Activated naive CD4-positive, alpha-beta T cell treated with anti-CD3 and anti-CD28 coated beads, Interleukin-2, amount 10 ng/mL, durations not matched to agents 7 days and 5 days (primary cell): ENCODE measurements around the gene ZBTB12.
A peak's percentile ranks its signal among the peaks of the same experiment; 100 is the strongest.

Source experiments
- CTCF ChIA-PET: fragments of 350-600 bp; sonication (Branson Sonifier 250); formaldehyde crosslinking; loops from one replicate; lab custom pipeline; 2021; ENCODE audit warnings: antibody characterized with exemption; lab: Charles Lee
- DNase-seq: peaks from one replicate; pipeline ENCODE4 v3.0.0-alpha.2; 2020
- H3K27ac Mint-ChIP-seq: one replicate; pipeline ENCODE4 v1.8.0; 2021; ENCODE audit warnings: mild to moderate bottlenecking, moderate library complexity, mixed read lengths
- H3K27me3 Mint-ChIP-seq: one replicate; pipeline ENCODE4 v1.8.0; 2021; ENCODE audit warnings: mild to moderate bottlenecking, mixed read lengths
- H3K36me3 Mint-ChIP-seq: one replicate; pipeline ENCODE4 v1.8.0; 2021; ENCODE audit warnings: mixed read lengths
- H3K4me1 Mint-ChIP-seq: one replicate; pipeline ENCODE4 v1.8.0; 2021; ENCODE audit warnings: mixed read lengths
- H3K4me3 Mint-ChIP-seq: one replicate; pipeline ENCODE4 v1.8.0; 2021; ENCODE audit warnings: mild to moderate bottlenecking, moderate library complexity, mixed read lengths
- H3K9me3 Mint-ChIP-seq: one replicate; pipeline ENCODE4 v1.8.0; 2021; ENCODE audit warnings: mixed read lengths

Gene ZBTB12, protein sequence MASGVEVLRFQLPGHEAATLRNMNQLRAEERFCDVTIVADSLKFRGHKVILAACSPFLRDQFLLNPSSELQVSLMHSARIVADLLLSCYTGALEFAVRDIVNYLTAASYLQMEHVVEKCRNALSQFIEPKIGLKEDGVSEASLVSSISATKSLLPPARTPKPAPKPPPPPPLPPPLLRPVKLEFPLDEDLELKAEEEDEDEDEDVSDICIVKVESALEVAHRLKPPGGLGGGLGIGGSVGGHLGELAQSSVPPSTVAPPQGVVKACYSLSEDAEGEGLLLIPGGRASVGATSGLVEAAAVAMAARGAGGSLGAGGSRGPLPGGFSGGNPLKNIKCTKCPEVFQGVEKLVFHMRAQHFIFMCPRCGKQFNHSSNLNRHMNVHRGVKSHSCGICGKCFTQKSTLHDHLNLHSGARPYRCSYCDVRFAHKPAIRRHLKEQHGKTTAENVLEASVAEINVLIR

DNA sequence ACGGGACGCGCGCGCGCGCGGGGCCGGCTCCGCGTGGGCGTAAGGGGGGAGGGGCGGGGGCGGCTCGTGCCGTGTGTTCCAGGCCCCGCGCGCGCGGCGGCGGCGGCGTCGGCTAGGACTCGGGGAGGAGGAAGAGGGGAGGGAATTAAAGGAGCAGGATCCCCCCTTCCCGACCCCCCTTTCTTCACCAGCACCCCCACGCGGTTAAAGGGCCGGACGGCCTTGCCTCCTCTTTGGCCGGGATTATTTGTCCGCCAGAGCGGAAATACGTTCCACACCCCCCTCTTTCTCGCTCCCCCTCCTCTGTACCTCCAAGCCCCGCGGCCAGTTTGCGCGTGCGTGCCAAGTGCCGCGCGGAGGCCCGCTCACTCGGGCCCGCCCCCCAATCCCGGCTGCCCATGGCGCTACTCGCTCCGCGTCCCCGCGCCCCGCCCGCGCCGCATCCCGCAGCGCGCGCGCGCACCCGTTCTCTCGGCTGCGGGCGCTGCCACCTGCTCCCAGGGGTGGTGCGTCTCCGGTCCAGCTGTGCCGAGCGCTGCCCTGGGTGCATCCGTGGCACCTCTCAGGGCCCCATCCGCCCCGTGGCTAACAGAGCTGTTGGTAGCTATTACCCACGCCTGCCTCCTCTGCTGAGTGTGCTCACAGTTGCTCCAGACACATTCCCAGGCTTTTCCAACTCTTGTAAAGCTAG lies at the start of gene ZBTB12:
ZBTB12 (minus strand) TSS at position 134 of the 691 bp plus-strand sequence. CDS start 781 bp downstream, outside the sequence.
- Mint-ChIP-seq H3K4me3 (peak within 1 kb of the TSS; percentile 86), H3K4me1 (peaks cover 35% of the 10 kb centered on the region), H3K27me3 (peaks cover 38% of the 10 kb centered on the region), H3K36me3 (peaks cover 14% of the 10 kb centered on the region), H3K27ac (peak within 1 kb of the TSS; percentile 82), H3K9me3 (no peaks in the 10 kb centered on the region)
- CTCF ChIA-PET = interaction anchor here (0.6 kb wide), 1 partner anchor 10 kb away, joined by 3 read pairs; no protein-coding TSS in a partner anchor
- peak; percentile 89 for DNase-seq

DNA sequence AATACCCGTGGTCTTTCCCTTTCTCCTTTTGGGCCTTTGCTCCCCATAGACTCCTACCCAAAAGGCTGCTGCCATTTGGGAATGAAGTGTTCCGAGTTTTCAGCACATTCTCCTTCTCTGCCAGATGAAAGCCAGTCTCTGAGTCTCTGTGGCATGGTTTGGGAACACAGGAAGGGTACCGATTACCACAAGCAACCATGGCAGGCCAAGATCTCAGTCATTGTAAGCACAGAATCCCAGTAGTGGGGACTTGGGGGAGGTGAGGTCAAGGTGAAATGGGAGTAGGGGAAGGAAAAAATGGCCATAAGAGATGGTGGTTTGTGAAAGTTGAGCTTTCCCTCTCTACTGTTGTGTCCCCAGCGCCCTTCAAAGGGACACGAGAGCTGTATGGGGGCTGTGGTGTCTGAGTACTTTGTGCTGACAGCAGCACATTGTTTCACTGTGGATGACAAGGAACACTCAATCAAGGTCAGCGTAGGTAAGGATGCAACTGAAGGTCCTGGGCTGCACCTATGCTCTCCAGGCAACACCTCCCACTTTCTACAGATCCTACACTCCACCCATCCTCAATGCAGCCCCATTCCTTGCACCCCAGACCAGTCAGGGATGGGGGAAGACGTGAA lies 48.2 kb upstream of the ZBTB12 start:
- no peaks in the 10 kb centered on the region for H3K9me3 Mint-ChIP-seq
- H3K36me3 Mint-ChIP-seq = peaks cover 27% of the 10 kb centered on the region
- no peak overlapping the region for H3K27ac Mint-ChIP-seq
- peaks cover 19% of the 10 kb centered on the region for H3K27me3 Mint-ChIP-seq
- peaks cover 6% of the 10 kb centered on the region for H3K4me1 Mint-ChIP-seq
- no peak for DNase-seq
- CTCF ChIA-PET = interaction anchor here (0.8 kb wide), 1 partner anchor 26 kb away, joined by 3 read pairs; no protein-coding TSS in a partner anchor
- H3K4me3 Mint-ChIP-seq = no peak overlapping the region

GRCh38 chr6:31948753-31949413 lies 47.0 kb upstream of the ZBTB12 start:
- Mint-ChIP-seq H3K27ac (no peak overlapping the region), H3K4me1 (peaks cover 6% of the 10 kb centered on the region), H3K9me3 (no peaks in the 10 kb centered on the region), H3K27me3 (peaks cover 30% of the 10 kb centered on the region), H3K4me3 (no peak overlapping the region), H3K36me3 (peaks cover 17% of the 10 kb centered on the region)
- CTCF ChIA-PET = interaction anchor here (0.6 to 1.6 kb wide), 2 partner anchors 9 to 269 kb away, joined by 3 to 6 read pairs; no protein-coding TSS in a partner anchor
- no peak for DNase-seq

DNA sequence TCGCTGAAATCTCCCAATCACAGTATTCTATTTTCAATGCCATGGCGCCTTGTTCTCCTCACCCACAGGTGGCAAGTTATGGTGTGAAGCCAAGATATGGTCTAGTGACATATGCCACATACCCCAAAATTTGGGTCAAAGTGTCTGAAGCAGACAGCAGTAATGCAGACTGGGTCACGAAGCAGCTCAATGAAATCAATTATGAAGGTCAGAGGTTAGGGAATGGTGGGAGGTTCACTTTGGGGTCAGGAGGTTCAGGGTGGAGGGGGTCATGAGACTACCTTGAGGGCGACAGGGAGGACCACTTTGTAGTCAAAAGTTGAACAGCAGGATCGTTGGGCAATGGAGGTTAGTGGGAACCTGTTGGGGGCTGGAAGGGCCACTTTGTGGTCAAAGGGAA lies 46.4 kb upstream of the ZBTB12 start:
- peaks cover 11% of the 10 kb centered on the region for H3K36me3 Mint-ChIP-seq
- H3K4me1 Mint-ChIP-seq = peaks cover 6% of the 10 kb centered on the region
- no peak overlapping the region for H3K4me3 Mint-ChIP-seq
- CTCF ChIA-PET = interaction anchor here (0.6 to 1.6 kb wide), 2 partner anchors 9 to 268 kb away, joined by 3 to 6 read pairs; no protein-coding TSS in a partner anchor
- peaks cover 36% of the 10 kb centered on the region for H3K27me3 Mint-ChIP-seq
- DNase-seq = no peak
- no peaks in the 10 kb centered on the region for H3K9me3 Mint-ChIP-seq
- no peak overlapping the region for H3K27ac Mint-ChIP-seq

GRCh38 chr6:31947864-31948263 lies 46.0 kb upstream of the ZBTB12 start:
- peaks cover 6% of the 10 kb centered on the region for H3K36me3 Mint-ChIP-seq
- H3K27me3 Mint-ChIP-seq = peaks cover 40% of the 10 kb centered on the region
- CTCF ChIA-PET = interaction anchor here (1.6 kb wide), 1 partner anchor 10 kb away, joined by 6 read pairs; no protein-coding TSS in a partner anchor
- H3K9me3 Mint-ChIP-seq = no peaks in the 10 kb centered on the region
- peaks cover 6% of the 10 kb centered on the region for H3K4me1 Mint-ChIP-seq
- H3K4me3 Mint-ChIP-seq = no peak overlapping the region
- no peak for DNase-seq
- H3K27ac Mint-ChIP-seq = no peak overlapping the region

DNA sequence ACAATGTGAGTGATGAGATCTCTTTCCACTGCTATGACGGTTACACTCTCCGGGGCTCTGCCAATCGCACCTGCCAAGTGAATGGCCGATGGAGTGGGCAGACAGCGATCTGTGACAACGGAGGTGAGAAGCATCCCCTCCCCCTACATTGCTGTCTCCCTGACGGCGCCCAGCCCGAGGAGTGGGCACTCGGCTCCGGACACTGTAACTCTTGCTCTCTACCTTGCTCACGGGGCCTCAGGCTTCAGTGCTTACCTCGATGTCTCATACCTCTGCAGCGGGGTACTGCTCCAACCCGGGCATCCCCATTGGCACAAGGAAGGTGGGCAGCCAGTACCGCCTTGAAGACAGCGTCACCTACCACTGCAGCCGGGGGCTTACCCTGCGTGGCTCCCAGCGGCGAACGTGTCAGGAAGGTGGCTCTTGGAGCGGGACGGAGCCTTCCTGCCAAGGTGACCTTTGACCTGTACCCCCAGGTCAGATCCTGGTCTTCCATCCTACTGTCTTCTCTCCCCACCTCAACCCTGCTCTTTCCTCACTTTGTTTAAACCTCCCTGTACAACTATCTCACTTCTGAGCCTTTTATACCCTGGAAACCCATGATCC lies 45.3 kb upstream of the ZBTB12 start:
- H3K4me1 Mint-ChIP-seq = peaks cover 6% of the 10 kb centered on the region
- no peak overlapping the region for H3K27ac Mint-ChIP-seq
- DNase-seq = no peak
- H3K9me3 Mint-ChIP-seq = no peaks in the 10 kb centered on the region
- CTCF ChIA-PET = no interaction called here
- peaks cover 47% of the 10 kb centered on the region for H3K27me3 Mint-ChIP-seq
- no peak overlapping the region for H3K4me3 Mint-ChIP-seq
- H3K36me3 Mint-ChIP-seq = peaks cover 4% of the 10 kb centered on the region

DNA sequence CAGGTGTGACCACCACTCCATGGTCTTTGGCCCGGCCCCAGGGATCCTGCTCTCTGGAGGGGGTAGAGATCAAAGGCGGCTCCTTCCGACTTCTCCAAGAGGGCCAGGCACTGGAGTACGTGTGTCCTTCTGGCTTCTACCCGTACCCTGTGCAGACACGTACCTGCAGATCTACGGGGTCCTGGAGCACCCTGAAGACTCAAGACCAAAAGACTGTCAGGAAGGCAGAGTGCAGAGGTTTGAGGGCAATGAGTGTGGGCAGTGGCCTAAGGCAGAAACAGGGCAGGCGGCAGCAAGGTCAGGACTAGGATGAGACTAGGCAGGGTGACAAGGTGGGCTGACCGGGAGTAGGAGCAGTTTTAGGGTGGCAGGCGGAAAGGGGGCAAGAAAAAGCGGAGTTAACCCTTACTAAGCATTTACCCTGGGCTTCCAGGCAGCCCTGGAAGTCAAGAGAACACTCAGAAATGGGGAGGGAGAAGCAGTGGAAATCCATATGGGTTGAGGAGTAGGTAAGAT lies 44.5 kb upstream of the ZBTB12 start:
- H3K4me3 Mint-ChIP-seq = no peak overlapping the region
- H3K9me3 Mint-ChIP-seq = no peaks in the 10 kb centered on the region
- DNase-seq = no peak
- H3K27me3 Mint-ChIP-seq = peaks cover 54% of the 10 kb centered on the region
- peaks cover 6% of the 10 kb centered on the region for H3K4me1 Mint-ChIP-seq
- peaks cover 4% of the 10 kb centered on the region for H3K36me3 Mint-ChIP-seq
- no peak overlapping the region for H3K27ac Mint-ChIP-seq
- CTCF ChIA-PET = no interaction called here

DNA sequence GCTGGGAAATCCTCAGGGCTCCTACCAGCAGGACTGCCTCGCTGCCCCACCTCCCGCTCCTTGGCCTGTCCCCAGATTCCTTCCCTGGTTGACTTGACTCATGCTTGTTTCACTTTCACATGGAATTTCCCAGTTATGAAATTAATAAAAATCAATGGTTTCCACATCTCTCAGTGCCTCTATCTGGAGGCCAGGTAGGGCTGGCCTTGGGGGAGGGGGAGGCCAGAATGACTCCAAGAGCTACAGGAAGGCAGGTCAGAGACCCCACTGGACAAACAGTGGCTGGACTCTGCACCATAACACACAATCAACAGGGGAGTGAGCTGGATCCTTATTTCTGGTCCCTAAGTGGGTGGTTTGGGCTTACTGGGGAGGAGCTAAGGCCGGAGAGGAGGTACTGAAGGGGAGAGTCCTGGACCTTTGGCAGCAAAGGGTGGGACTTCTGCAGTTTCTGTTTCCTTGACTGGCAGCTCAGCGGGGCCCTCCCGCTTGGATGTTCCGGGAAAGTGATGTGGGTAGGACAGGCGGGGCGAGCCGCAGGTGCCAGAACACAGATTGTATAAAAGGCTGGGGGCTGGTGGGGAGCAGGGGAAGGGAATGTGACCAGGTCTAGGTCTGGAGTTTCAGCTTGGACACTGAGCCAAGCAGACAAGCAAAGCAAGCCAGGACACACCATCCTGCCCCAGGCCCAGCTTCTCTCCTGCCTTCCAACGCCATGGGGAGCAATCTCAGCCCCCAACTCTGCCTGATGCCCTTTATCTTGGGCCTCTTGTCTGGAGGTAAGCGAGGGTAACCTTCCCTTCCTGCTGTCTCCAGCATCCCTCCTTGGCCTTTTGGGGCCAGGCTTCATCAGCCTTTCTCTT lies 43.9 kb upstream of the ZBTB12 start, which contains the start of gene CFB:
CFB (plus strand) TSS at position 589 of the 863 bp plus-strand sequence; CDS start at position 716, 127 bp downstream.
- no peaks in the 10 kb centered on the region for H3K9me3 Mint-ChIP-seq
- peaks cover 6% of the 10 kb centered on the region for H3K4me1 Mint-ChIP-seq
- DNase-seq = no peak
- CTCF ChIA-PET = interaction anchor here (0.6 kb wide), 1 partner anchor 9 kb away, joined by 3 read pairs; no protein-coding TSS in a partner anchor
- H3K27ac Mint-ChIP-seq = no peak within 1 kb of the TSS
- H3K36me3 Mint-ChIP-seq = peaks cover under 1% of the 10 kb centered on the region
- H3K4me3 Mint-ChIP-seq = no peak within 1 kb of the TSS
- H3K27me3 Mint-ChIP-seq = peaks cover 58% of the 10 kb centered on the region

DNA sequence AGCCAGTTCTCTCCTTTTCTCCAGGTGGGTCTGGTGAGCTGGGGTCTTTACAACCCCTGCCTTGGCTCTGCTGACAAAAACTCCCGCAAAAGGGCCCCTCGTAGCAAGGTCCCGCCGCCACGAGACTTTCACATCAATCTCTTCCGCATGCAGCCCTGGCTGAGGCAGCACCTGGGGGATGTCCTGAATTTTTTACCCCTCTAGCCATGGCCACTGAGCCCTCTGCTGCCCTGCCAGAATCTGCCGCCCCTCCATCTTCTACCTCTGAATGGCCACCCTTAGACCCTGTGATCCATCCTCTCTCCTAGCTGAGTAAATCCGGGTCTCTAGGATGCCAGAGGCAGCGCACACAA lies 43.2 kb upstream of the ZBTB12 start:
- H3K4me3 Mint-ChIP-seq = no peak overlapping the region
- peaks cover 64% of the 10 kb centered on the region for H3K27me3 Mint-ChIP-seq

DNA sequence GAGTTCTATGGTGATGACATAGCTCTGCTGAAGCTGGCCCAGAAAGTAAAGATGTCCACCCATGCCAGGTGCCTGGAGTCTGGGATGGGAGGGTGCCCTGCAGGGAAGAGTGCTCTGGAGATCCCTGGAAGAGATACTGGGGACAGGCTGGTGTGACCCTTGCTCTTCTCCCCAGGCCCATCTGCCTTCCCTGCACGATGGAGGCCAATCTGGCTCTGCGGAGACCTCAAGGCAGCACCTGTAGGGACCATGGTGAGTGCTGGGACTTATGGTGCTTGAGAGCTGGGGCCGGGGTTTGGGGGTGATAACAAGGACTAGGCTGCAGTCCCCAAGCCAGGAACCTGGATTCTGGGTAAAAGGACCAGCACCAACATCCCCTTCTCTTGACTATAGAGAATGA lies 41.9 kb upstream of the ZBTB12 start:
- CTCF ChIA-PET = interaction anchor here (0.8 kb wide), 1 partner anchor 26 kb away, joined by 3 read pairs; no protein-coding TSS in a partner anchor
- no peaks in the 10 kb centered on the region for H3K36me3 Mint-ChIP-seq

More for the DNA sequence above, 43.2 kb upstream of the ZBTB12 start:
- no peak for DNase-seq
- no peaks in the 10 kb centered on the region for H3K9me3 Mint-ChIP-seq
- H3K36me3 Mint-ChIP-seq = no peaks in the 10 kb centered on the region
- H3K27ac Mint-ChIP-seq = no peak overlapping the region
- CTCF ChIA-PET = interaction anchor here (0.6 kb wide), 1 partner anchor 9 kb away, joined by 3 read pairs; no protein-coding TSS in a partner anchor
- H3K4me1 Mint-ChIP-seq = peaks cover 6% of the 10 kb centered on the region

GRCh38 chr6:31940256-31940664 lies 38.4 kb upstream of the ZBTB12 start:
- no peak for DNase-seq
- Mint-ChIP-seq H3K4me1 (peaks cover under 1% of the 10 kb centered on the region), H3K36me3 (no peaks in the 10 kb centered on the region), H3K27ac (no peak overlapping the region), H3K9me3 (no peaks in the 10 kb centered on the region), H3K27me3 (peaks cover 60% of the 10 kb centered on the region), H3K4me3 (no peak overlapping the region)
- CTCF ChIA-PET = interaction anchor here (4.0 kb wide), 1 partner anchor 12 kb away, joined by 18 read pairs; no protein-coding TSS in a partner anchor

More for the DNA sequence above, 41.9 kb upstream of the ZBTB12 start:
- DNase-seq = no peak
- peaks cover 69% of the 10 kb centered on the region for H3K27me3 Mint-ChIP-seq
- no peak overlapping the region for H3K27ac Mint-ChIP-seq
- no peak overlapping the region for H3K4me3 Mint-ChIP-seq
- H3K9me3 Mint-ChIP-seq = no peaks in the 10 kb centered on the region
- H3K4me1 Mint-ChIP-seq = peaks cover 6% of the 10 kb centered on the region

DNA sequence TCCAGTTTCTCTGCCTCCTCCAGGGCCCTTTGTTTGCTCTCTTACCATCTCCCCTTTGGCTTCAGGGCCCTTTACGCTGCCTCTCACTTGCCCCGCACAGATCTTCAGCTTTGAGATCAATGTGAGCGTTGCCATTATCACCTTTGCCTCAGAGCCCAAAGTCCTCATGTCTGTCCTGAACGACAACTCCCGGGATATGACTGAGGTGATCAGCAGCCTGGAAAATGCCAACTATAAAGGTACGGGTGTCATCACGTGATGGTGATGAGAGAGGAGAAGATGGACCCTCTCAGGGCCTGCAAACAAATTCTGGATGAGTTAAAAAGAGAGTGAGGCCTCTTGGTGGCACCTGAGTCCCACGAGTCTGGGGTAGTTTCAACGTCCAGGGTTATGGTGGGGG lies 33.9 kb upstream of the ZBTB12 start:
- no peak for DNase-seq
- H3K4me3 Mint-ChIP-seq = no peak overlapping the region
- H3K4me1 Mint-ChIP-seq = no peaks in the 10 kb centered on the region
- H3K27ac Mint-ChIP-seq = no peak overlapping the region
- no peaks in the 10 kb centered on the region for H3K9me3 Mint-ChIP-seq
- H3K36me3 Mint-ChIP-seq = no peaks in the 10 kb centered on the region
- CTCF ChIA-PET = no interaction called here
- H3K27me3 Mint-ChIP-seq = peaks cover 33% of the 10 kb centered on the region
